GM19023 (cell line): Measurements from ENCODE around the gene NRXN2.
A peak's percentile ranks its signal among the peaks of the same experiment; 100 is the strongest.

Experiments used
- ATAC-seq: cut with Tn5 transposase; IDR thresholded peaks from one replicate; pipeline ENCODE4 v1.9.1; 2021; ENCODE audit warnings: mild to moderate bottlenecking, moderate library complexity; ENCODE audit not compliant: unreplicated experiment

NRXN2 gene

DNA sequence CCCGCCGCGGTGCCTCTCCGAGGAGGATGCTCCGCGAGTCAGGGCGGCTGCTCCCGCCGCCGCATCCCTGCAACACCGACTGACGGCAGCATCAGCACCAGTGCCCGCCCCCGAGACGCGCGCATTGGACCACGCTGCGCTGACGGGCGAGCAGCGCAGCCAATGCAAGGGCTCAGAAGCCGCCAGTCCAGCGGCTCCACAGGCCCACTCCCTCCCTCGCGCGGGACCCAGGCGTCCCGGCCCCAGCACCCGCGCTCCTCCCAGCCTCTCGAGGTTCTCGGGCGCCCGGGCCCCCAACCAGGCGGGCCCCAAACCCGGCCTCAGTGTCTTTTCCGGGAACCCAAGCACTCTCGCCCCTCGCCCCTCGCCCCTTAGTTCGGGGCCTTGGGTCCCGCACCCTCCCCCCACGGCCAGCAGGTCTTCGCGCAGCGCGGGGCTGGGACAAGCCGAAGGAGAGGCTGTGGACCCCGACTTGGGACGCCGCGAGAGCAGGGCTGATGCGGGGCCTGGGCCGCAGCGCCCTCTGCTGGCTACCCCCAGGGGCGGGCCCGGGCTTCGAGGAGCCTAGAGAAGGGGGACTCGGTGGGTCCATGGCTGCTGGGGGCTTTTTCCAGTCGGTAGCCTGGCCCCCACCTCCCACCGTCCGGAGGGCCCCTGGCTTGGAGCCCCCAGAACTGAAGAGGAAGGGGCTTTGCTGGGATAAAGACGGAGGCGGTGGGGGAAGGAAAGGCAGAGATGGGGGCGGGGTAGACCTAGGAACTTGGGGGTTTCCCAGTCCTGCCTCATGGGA is at the start of gene NRXN2:
Gene NRXN2 (minus strand): TSS at position 81 of the 790 bp plus-strand sequence. CDS start 9,498 bp downstream, outside the sequence.
- ATAC-seq, result peak; percentile 86

DNA sequence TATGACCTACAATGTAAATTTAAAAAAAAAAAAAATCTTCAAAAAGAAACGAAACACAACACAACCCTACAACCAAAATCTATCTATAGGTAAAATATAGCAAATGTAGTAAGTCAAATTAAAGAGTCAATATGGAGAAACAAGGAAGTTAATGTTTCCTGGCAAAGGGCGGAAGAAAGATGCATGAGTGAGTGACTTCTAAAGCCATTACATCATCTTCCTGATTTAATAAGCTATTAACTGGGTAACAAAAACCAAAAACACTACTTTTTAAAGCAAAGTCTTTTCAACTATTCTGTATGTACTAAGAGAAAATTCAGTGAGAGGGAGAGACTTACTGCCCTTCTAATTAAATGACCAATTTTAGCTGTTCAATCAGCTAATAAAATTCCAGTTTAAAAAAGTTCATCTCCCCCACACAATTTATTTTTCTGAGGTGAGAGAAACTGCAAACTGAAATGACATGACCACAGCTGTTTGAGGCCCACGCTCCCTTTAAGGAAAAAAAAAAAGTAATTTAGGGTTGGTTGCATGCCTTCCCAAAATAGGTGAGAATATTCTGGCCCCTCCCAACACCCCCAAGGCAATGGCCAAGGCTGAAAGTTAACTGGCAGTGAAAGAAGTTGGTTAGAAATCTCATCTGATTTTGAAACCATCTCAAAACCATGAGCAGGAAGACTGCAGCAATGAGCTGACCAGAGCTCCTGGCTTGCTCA is 49.5 kb upstream of the NRXN2 start:
- no peak for ATAC-seq

DNA sequence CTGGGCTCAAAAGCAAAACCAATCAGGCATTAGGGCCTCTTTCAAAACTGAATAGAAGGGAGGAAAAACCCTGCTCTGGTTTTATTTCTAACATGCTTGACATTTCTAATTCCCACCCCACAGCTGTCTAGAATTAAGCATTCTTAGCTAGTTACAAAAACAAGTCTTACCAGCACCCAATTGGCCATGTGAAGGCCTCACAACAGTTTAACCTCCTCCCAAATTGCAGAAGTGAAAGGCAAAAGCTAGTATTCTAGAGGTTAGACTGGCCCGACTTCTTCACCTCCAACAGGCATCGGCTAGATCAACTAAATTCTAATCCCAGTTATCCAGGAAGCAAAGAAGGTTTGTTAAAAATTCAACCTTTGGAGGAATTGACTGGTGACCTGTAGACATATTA is 48.9 kb upstream of the NRXN2 start:
- no peak for ATAC-seq

DNA sequence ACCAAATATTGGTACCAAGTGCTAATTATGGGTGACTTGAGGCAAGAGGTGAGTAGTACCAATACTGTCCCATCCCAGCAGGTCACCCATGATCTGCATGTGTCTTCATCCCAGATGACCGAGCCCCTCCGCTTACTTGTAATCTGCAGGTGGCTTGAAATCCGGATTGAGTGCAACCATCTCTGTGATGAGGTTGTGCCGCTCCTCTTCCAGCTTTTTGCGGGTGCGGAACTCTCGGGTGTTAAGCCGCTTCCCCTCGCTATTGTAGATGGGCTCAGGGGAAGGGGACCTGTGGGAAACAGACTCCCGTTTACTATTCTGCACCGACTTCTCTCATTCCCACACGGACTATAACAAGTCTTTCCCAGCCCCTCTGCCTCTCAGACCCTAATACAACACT is 47.1 kb upstream of the NRXN2 start:
- no peak for ATAC-seq

DNA sequence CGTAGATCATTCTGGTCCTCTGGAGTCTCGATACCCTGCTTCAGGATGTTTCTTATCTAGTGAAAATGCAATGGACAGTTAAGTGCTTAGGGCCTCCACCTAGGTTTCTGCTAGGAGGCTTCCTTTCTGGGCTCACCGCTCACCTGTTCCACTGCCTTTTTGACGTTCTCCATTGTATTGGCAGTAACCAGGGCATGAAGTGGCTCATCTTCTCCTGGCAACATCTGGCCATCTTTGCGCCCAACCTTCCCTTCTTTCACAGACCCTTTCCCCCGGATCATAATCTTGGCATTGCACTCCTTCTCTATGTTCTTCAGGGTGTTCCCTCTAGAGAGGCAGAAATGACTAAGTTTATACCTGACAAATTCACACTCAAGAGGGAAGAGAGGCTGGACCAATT is 46.3 kb upstream of the NRXN2 start:
- ATAC-seq, result no peak

DNA sequence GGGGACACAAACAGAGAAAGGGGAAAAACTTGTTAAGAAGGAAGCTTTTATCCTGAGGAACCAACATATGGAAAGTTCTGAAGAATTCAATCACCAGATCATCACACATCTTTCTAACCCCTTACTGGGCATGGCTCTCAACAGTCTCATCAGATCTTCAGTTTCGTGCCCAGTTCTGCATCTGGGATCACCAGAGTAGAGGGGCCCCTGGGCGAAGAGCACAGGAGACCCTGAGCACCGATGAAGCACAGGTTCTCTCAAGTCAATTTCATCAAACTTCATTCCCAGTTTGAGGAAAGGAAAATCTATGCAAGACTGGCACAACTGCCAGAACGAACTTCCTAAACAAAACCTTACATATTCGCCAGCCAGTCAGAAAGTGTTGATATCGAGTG is 45.3 kb upstream of the NRXN2 start:
- no peak for ATAC-seq

DNA sequence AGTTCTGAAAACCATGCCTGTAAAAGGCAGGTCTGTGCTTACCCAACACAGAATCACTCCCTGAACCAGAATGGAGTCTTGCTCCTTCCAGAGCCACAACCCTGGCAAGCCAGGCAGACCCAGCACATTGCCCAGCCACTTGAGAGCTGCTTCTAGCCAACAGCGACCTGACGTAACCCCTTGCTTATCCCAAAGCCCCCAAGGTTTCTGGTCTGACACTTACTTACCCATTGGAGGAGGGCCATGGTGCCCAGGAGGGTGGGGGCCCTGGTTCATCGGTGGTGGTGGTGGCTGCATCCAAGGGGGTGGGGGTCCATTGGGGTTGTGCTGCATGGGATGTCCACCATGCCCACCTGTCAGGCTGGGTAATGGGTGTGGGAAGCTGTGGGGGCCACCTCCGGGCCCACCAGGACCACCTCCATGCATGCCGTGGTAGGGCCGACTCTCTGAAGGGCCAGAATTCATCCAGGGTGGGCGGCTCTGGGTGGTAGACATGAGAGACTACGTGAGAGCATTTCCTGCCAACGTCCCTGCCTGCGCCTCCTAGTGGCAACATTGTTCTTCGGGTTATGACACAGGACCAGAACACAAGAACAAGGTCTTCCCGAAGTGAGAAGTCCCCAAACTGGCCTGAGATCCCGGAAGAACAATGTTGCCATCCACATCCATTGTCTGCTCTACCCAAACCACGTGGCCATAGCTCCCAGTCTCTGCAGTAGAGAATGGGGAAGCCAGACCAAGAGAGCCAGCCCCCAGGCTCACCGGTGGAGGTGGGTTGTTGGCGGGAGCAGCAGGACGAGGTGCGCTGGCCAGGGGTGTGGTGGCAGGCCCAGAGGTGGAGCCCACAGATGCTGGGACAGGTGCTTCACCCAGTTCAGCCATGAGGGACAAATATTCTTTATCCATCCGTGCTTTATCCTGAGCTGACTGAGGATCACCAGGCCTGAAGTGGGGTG is 44.6 kb upstream of the NRXN2 start:
- ATAC-seq, result no peak

DNA sequence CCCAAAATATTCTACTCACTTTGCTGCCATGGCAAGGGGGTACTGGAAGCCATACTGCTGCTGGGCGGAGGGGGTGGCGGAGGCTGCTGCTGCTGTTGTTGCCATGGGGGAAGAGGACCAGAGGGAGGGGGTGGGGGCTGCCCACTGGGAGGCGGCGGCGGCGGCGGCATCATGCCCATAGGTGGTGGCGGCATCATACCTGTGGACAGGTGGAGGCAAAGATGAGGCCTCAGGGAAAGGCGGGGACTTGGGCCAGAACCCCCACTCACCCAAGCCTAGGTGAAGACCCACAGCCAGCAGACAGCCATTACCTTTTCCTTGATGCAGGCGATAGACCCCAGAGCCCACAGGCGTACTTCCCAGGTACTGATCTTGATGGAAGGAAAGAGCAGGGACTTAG is 43.9 kb upstream of the NRXN2 start:
- ATAC-seq, result no peak

DNA sequence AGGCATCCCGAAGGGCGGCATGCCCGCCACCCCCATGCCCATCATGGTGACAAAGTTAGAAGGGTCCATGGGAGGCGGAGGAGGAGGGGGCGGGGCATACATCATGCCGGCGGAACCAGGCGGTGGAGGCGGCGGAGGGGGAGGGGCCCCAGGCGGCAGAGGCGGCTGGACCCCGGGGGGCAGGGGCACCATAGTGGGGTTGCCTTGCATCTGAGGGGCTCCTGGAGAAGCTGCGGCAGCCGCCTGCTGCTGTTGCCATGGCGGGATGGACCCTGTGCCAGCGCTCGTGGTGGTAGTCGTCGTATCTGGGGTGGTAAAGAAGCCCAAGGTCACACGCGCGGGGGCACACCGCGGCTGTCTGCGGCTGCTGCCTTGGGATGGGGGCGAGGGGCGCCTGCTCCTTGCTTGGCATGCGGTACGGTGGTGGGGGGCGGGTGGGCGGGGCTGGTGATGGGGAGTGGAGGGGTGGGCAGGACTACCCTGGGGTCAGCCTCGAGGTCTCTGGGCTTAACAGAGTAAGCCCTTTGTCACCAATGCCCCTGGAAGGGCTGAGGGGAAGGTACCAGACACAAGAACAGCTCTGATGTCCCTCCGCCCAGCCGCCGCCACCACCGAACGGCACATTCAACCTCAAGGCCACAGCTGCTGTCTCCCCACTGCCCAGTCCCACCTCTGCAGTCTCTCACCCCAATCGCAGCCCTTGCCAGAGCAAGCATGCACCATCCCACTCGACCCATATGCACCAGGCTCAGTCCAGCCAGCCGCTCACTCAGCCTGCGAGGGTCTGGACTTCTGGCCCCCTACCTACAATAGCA is 43.1 kb upstream of the NRXN2 start:
- ATAC-seq, result no peak

DNA sequence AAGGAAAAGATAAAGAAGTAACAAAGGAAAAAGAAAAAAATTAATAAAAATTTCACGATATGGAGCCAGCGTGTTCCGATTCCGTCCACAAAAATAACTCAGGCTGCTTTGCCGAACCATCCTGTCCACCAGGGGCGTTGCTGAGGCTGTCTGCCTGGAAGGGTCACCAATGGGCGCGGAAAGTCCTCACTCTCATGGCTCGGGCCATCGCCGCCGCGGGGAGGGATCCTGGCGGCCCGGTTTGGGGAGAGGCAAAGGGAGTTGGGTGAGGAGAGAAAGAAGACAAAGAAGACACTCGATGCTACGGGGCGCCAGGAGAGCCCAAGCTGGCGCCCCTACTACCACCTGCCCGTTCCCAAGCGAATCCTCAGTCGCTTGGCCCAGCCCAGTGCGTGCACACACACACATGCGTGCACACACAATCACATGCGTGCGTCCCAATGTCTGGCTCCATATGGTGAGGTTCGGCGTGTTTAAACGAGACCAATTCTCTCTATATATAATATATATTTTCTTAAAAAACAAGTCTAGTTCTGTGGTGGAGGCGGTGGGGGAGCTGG is 42.4 kb upstream of the NRXN2 start:
- ATAC-seq, result no peak

DNA sequence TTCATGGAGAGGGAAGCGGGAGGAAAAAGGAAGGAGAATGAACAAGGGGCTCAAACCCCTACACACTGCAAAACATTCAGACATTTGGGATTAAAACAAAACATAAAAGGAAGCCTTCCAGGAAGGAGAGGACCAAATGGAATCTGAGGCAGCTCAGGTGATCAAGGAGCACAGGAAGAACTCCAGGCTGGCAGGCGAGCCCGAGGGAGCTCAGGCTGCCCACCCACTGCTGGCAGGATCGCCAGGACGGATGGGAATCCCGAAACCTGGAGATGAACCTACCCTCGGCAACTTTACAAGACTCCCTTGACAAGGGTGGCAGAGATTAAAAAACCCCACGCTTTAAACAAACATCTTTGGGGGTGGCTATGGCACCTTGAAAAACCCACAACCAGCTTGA is 41.8 kb upstream of the NRXN2 start:
- ATAC-seq, result no peak

DNA sequence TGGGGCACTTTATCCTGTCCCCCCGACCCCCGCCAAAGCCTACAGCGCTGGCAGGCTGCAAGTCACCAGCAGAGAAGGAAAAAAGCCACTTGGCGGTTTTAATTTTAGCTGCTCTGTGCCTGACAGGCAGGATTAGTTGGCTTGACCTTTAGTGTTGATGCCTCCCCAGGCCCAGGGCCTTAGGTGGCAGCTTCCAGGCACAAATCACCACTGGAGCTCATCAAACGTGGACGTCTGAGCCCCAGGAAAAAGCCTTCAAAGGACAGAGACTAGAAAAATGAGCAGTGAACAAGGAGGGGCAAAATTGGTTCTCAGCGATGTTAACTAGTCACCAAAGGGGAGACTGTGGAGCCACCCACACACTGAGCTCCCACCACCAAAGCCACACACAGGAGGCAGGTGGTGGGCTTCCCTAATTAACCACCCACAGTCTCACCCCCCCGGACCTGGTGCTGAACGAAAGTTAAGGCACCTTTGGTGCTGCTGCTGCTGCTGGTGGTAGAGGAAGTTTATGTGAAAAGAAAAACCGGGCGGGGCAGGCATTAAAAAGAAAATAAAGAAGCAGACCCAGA is 41.1 kb upstream of the NRXN2 start:
- no peak for ATAC-seq

DNA sequence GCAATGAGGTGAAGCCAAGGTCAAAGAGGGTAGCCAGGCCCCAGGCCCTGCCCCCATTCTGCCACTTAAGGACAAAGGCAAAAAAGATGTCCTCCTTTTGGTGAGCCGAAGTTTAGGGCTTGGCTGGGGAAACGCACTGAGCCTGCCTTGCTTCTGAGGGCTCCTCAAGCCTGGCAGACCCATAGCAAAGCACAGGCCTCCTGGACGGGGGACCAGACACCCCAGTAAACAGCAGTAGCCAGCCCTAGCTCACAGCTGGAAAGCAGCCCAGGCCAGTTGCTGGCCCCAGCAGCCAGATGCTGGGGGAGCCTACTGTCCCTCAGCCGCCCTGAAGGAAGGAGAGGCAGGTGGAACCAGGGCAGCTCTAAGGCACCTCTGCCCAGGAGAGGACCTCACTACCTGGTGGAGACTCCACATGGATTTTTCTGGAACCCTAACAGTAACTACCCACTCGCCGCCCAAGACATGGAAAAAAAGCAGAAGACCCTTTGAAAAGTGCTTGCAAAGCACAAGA is 40.6 kb upstream of the NRXN2 start:
- ATAC-seq, result no peak

DNA sequence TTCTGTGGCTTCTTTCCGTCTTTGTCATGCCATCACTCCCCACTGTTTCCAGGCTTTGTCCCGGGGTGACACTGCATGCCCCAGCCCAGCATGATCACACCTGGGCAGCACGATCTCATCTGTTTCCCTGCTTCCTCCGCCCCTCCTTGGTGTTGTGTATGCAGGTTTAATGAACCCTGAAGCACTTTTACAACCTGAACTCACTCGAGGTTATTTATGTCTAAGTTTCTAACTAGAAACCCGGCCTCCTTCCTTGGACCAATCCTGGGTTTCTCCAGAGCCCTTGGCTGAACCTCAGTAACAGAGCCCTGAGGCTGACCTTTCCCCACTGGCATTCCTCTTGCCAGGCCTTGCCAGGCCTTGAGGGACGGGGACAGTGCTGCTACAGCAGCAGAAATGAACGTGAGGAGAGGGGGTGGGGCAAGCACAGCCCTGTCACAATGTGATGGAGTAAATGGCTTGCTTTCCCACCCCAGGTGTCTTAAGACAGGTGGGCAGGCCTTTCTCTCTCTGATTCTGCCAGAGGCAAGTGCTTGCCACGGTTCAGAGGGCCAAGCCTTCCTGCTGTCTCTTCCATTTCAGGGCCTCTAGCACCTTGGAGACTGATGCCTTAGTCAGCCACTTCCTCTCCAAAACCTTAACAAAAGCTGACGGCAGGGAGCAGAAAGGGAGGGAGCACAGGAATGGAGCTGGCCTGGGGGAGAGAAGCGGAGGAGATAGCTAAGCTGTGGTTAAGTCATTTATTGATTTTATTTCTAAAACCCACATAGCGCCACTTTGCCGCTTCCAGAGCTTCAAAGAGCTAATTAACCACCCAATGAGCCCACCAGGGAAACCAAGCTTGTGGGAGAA is 39.9 kb upstream of the NRXN2 start:
- ATAC-seq, result no peak

DNA sequence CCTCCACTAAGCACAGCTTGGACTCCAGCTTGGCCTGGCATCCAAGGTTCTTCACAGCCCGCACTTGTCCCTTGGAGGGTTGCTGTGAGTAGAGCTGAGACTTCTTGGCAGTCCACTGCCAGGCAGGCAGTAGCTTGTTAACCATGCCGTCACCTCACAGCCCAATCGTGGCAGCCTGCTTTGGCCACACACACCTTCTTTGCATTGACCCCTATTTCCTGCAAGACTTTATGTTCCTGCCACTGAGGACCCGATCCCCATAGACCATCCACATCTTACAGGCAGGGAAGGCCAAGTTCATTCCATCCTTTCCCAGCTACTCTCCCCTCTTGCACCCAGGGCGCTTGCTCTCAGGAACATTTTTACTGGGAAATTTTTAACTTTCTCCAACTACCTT is 39.3 kb upstream of the NRXN2 start:
- no peak for ATAC-seq

DNA sequence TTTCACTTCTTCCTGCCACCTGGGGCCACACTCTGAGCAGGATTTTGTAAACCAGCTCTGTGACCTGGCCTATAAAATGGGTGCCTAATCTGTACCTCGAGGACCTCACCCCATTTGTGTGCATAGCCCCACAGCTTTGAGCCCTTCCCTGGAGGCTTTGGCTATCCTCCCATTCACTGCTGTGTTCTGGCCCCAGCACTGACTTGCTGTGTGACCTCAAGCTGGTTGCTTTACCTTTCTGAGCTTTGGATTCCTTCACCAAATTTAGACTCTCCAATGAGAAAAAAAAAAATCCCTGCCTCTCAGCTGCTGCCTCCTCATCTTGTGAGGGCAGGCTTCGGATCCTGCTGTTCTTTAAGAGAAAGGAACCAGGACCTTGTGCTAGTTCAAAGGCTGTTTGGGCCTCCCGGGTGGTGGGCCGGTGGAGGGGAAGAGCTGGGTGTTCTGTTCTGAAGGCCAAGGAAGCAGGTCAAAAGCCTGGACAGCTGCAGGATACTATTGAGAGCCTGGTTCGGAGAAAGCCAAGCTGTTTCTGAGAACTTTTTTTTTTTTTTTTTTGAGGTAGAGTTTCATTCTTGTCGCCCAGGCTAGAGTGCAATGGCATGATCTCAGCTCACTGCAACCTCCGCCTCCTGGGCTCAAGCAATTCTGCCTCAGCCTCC is 37.9 kb upstream of the NRXN2 start:
- no peak for ATAC-seq

DNA sequence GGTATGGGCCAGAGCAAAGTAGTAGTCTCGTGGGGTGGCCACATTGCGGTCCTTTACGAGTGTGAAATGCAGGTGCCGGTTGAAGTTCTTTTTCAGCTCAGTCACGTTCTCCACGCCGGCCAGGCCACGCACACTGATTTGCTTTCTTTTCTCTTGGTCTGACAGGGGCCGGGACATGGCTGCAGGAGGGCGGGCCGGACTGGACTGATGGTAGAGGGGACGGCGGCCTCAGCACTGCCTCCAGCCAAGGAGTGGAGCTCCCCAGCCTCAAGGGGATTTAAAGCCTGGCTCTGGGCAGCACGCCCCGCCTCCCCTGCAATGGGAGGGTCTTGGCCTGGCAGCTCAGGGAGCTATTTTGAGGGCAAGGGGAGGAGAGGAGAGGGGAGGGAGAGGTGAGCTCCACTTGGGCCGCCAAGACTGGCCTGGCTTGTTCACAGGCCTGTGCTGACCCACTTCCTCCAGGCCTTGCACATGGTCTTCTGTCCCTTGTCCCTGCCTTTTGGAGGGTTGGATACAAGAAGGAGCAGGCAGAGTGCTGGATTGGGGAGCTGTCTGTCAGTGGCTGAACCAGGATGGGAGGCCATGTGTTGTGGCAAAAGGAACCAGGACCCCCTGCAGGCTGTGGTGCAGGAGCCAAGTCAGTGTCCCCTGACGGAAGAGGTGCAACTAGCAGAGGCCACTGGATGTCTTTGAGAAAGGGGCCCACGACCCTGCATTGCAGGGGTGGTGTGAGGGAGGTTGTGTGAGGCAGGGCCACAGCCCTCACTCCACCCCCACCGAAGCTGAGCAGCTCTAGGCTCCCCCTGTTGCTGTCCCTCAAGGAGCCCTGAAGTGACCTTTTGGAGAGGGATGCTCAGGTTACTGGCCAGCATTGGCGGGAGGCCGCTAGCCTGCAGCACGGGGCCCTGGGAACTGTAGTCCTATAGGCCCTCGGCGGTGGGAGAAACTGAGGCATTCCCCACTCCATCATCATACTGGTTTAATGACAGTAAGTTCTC is 37.0 kb upstream of the NRXN2 start, which contains the start of gene PYGM:
Gene PYGM (minus strand): TSS at position 253 of the 998 bp plus-strand sequence. CDS start 76 bp downstream, at position 177.
- no peak for ATAC-seq
